Measurements from ENCODE around the gene EDNRA.

The EDNRA gene

GRCh38 chr4:147518086-147518485, 37.2 kb downstream of the EDNRA start:
- DNase-seq (ENCODE audit: low spot score) = no peak
- H2AFZ ChIP-seq (ENCODE audit: low read length) = no peak overlapping the region
- no CpG with 5 or more reads among the region's 2 CpGs for WGBS, 2 donors (ENCODE audit: extremely low coverage in 2 of 2, insufficient read length in 2 of 2, insufficient replicate concordance in 1 of 2)
- no peak overlapping the region for H3K4me3 ChIP-seq (ENCODE audit: low read length in 2 of 2)
- no peak overlapping the region for H3K23ac ChIP-seq (ENCODE audit: low read depth, low read length, poor library complexity)
- no peaks in the 10 kb centered on the region for H3K79me1 ChIP-seq (ENCODE audit: low read depth, low read length)
- H2BK120ac ChIP-seq (ENCODE audit: low read depth, low read length) = no peak overlapping the region
- H2BK12ac ChIP-seq (ENCODE audit: low read length) = no peak overlapping the region
- H3K18ac ChIP-seq (ENCODE audit: low read length) = no peak overlapping the region
- no peaks in the 10 kb centered on the region for H3K27me3 ChIP-seq (ENCODE audit: control insufficient read depth in 3 of 3, insufficient read depth in 3 of 3, low read depth in 1 of 3, low read length in 3 of 3)
- H2BK15ac ChIP-seq (ENCODE audit: low read length) = no peak overlapping the region
- H3K4ac ChIP-seq (ENCODE audit: low read length) = no peak overlapping the region
- no peak overlapping the region for H3K4me2 ChIP-seq (ENCODE audit: insufficient read depth, low read length, poor library complexity, severe bottlenecking)
- H3K36me3 ChIP-seq (replicated peaks in 1 of 2; ENCODE audit: control insufficient read depth in 2 of 2, insufficient read depth in 2 of 2, low read length in 2 of 2) = no peaks in the 10 kb centered on the region
- no peak overlapping the region for H4K91ac ChIP-seq (ENCODE audit: low read depth, low read length, poor library complexity)
- H2BK5ac ChIP-seq (ENCODE audit: low read length) = no peak overlapping the region
- H2AK5ac ChIP-seq (ENCODE audit: low read depth, low read length) = no peak overlapping the region
- H4K8ac ChIP-seq (ENCODE audit: low read depth, low read length) = no peak overlapping the region
- H3K14ac ChIP-seq (ENCODE audit: low read length) = no peak overlapping the region
- H3K9me3 ChIP-seq (replicated peaks in 1 of 2; ENCODE audit: control insufficient read depth in 2 of 2, insufficient read depth in 1 of 2, low read depth in 1 of 2, low read length in 2 of 2) = peaks cover 0 to 2% of the 10 kb centered on the region in 2 donors
- H3K27ac ChIP-seq (replicated peaks; ENCODE audit: low read length) = no peak overlapping the region
- H3K9ac ChIP-seq (ENCODE audit: low read depth, low read length, poor library complexity) = no peak overlapping the region
- no peaks in the 10 kb centered on the region for H3K4me1 ChIP-seq (ENCODE audit: control insufficient read depth in 2 of 2, insufficient read depth in 1 of 2, low read depth in 1 of 2, low read length in 2 of 2)

GRCh38 chr4:147518846-147519767, 38.2 kb downstream of the EDNRA start:
- H3K23ac ChIP-seq (ENCODE audit: low read depth, low read length, poor library complexity) = no peak overlapping the region
- H3K36me3 ChIP-seq (replicated peaks in 1 of 2; ENCODE audit: control insufficient read depth in 2 of 2, insufficient read depth in 2 of 2, low read length in 2 of 2) = no peaks in the 10 kb centered on the region
- no peak overlapping the region for H2BK15ac ChIP-seq (ENCODE audit: low read length)
- H3K18ac ChIP-seq (ENCODE audit: low read length) = no peak overlapping the region
- no peak overlapping the region for H3K4ac ChIP-seq (ENCODE audit: low read length)
- H2AFZ ChIP-seq (ENCODE audit: low read length) = no peak overlapping the region
- no peak overlapping the region for H3K4me3 ChIP-seq (ENCODE audit: low read length in 2 of 2)
- no peak overlapping the region for H3K14ac ChIP-seq (ENCODE audit: low read length)
- no peak overlapping the region for H2BK120ac ChIP-seq (ENCODE audit: low read depth, low read length)
- no peaks in the 10 kb centered on the region for H3K27me3 ChIP-seq (ENCODE audit: control insufficient read depth in 3 of 3, insufficient read depth in 3 of 3, low read depth in 1 of 3, low read length in 3 of 3)
- H2BK12ac ChIP-seq (ENCODE audit: low read length) = no peak overlapping the region
- H3K27ac ChIP-seq (replicated peaks; ENCODE audit: low read length) = no peak overlapping the region
- no CpG with 5 or more reads among the region's 3 CpGs for WGBS, 2 donors (ENCODE audit: extremely low coverage in 2 of 2, insufficient read length in 2 of 2, insufficient replicate concordance in 1 of 2)
- no peak overlapping the region for H4K8ac ChIP-seq (ENCODE audit: low read depth, low read length)
- no peak overlapping the region for H3K4me2 ChIP-seq (ENCODE audit: insufficient read depth, low read length, poor library complexity, severe bottlenecking)
- H3K9ac ChIP-seq (ENCODE audit: low read depth, low read length, poor library complexity) = no peak overlapping the region
- no peaks in the 10 kb centered on the region for H3K4me1 ChIP-seq (ENCODE audit: control insufficient read depth in 2 of 2, insufficient read depth in 1 of 2, low read depth in 1 of 2, low read length in 2 of 2)
- no peak overlapping the region for H2AK5ac ChIP-seq (ENCODE audit: low read depth, low read length)
- no peaks in the 10 kb centered on the region for H3K79me1 ChIP-seq (ENCODE audit: low read depth, low read length)
- peak; percentile 14 for DNase-seq (ENCODE audit: low spot score)
- no peak overlapping the region for H2BK5ac ChIP-seq (ENCODE audit: low read length)
- no peak overlapping the region for H4K91ac ChIP-seq (ENCODE audit: low read depth, low read length, poor library complexity)
- H3K9me3 ChIP-seq (replicated peaks in 1 of 2; ENCODE audit: control insufficient read depth in 2 of 2, insufficient read depth in 1 of 2, low read depth in 1 of 2, low read length in 2 of 2) = peaks cover 0 to 2% of the 10 kb centered on the region in 2 donors

- DNase-seq (ENCODE audit: low spot score) = no peak
These were observed 43.7 kb downstream of the EDNRA start for GRCh38 chr4:147524601-147525000.

DNA sequence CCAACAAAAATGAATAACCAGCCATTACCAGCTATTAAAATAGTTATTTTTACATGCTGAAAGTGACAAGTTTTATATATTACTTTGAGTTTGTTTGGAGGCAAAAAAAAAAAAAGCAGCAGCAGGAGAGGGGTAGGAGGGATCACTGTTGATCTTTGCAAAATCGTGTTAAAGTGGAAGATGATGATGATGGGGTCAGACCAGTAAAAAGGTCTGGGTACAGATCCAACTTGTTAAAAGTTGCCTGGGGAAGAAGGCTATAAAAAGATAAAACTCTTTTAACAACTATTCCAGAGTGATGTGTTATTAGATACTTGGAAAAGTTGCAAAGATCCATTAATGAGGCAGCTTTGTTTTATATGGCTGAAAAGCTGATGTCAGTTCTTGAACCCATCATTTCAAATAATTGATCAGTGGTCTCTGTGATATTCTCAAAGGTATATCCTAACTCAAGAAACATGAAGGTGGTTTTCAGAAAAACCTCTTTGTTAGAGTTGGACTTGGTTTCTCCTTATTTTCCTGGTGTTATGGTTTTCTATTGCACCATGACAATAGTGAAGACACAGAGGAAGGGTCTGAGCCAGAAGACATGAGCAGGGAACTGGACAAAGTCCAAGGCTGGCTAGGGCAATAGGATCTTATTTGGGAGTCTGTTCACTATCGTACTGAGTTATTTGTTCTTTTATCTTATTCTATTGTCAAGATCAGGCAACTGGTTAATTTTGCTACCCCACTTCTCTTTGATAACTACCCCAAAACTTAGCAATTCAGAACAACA, 44.8 kb downstream of the EDNRA start:
- H3K4me1 ChIP-seq (ENCODE audit: control insufficient read depth in 2 of 2, insufficient read depth in 1 of 2, low read depth in 1 of 2, low read length in 2 of 2) = no peaks in the 10 kb centered on the region
- H3K9me3 ChIP-seq (replicated peaks in 1 of 2; ENCODE audit: control insufficient read depth in 2 of 2, insufficient read depth in 1 of 2, low read depth in 1 of 2, low read length in 2 of 2) = no peaks in the 10 kb centered on the region
- no CpG with 5 or more reads among the region's 2 CpGs for WGBS, 2 donors (ENCODE audit: extremely low coverage in 2 of 2, insufficient read length in 2 of 2, insufficient replicate concordance in 1 of 2)
- no peak overlapping the region for H2BK12ac ChIP-seq (ENCODE audit: low read length)
- no peak overlapping the region for H2BK15ac ChIP-seq (ENCODE audit: low read length)
- H2AFZ ChIP-seq (ENCODE audit: low read length) = no peak overlapping the region
- no peak overlapping the region for H2AK5ac ChIP-seq (ENCODE audit: low read depth, low read length)
- H3K14ac ChIP-seq (ENCODE audit: low read length) = no peak overlapping the region
- no peak overlapping the region for H4K91ac ChIP-seq (ENCODE audit: low read depth, low read length, poor library complexity)
- H2BK5ac ChIP-seq (ENCODE audit: low read length) = no peak overlapping the region
- no peaks in the 10 kb centered on the region for H3K36me3 ChIP-seq (replicated peaks in 1 of 2; ENCODE audit: control insufficient read depth in 2 of 2, insufficient read depth in 2 of 2, low read length in 2 of 2)
- no peak overlapping the region for H3K4ac ChIP-seq (ENCODE audit: low read length)
- DNase-seq (ENCODE audit: low spot score) = no peak
- no peaks in the 10 kb centered on the region for H3K79me1 ChIP-seq (ENCODE audit: low read depth, low read length)
- no peak overlapping the region for H3K4me2 ChIP-seq (ENCODE audit: insufficient read depth, low read length, poor library complexity, severe bottlenecking)
- no peak overlapping the region for H3K4me3 ChIP-seq (ENCODE audit: low read length in 2 of 2)
- no peak overlapping the region for H4K8ac ChIP-seq (ENCODE audit: low read depth, low read length)
- H3K9ac ChIP-seq (ENCODE audit: low read depth, low read length, poor library complexity) = no peak overlapping the region
- no peak overlapping the region for H3K23ac ChIP-seq (ENCODE audit: low read depth, low read length, poor library complexity)
- no peak overlapping the region for H2BK120ac ChIP-seq (ENCODE audit: low read depth, low read length)
- H3K27ac ChIP-seq (replicated peaks; ENCODE audit: low read length) = no peak overlapping the region
- H3K27me3 ChIP-seq (ENCODE audit: control insufficient read depth in 3 of 3, insufficient read depth in 3 of 3, low read depth in 1 of 3, low read length in 3 of 3) = no peaks in the 10 kb centered on the region
- no peak overlapping the region for H3K18ac ChIP-seq (ENCODE audit: low read length)

More at GRCh38 chr4:147524601-147525000, 43.7 kb downstream of the EDNRA start:
- Histone ChIP-seq H3K18ac (ENCODE audit: low read length) (no peak overlapping the region), H3K4me2 (ENCODE audit: insufficient read depth, low read length, poor library complexity, severe bottlenecking) (no peak overlapping the region), H3K36me3 (replicated peaks in 1 of 2; ENCODE audit: control insufficient read depth in 2 of 2, insufficient read depth in 2 of 2, low read length in 2 of 2) (no peaks in the 10 kb centered on the region), H3K4me1 (ENCODE audit: control insufficient read depth in 2 of 2, insufficient read depth in 1 of 2, low read depth in 1 of 2, low read length in 2 of 2) (no peaks in the 10 kb centered on the region), H3K23ac (ENCODE audit: low read depth, low read length, poor library complexity) (no peak overlapping the region), H2BK12ac (ENCODE audit: low read length) (no peak overlapping the region), H4K8ac (ENCODE audit: low read depth, low read length) (no peak overlapping the region), H3K27me3 (ENCODE audit: control insufficient read depth in 3 of 3, insufficient read depth in 3 of 3, low read depth in 1 of 3, low read length in 3 of 3) (no peaks in the 10 kb centered on the region), H2BK15ac (ENCODE audit: low read length) (no peak overlapping the region), H2AK5ac (ENCODE audit: low read depth, low read length) (no peak overlapping the region), H3K9me3 (replicated peaks in 1 of 2; ENCODE audit: control insufficient read depth in 2 of 2, insufficient read depth in 1 of 2, low read depth in 1 of 2, low read length in 2 of 2) (peaks cover 0 to 2% of the 10 kb centered on the region in 2 donors), H2BK5ac (ENCODE audit: low read length) (no peak overlapping the region), H3K79me1 (ENCODE audit: low read depth, low read length) (no peaks in the 10 kb centered on the region), H3K14ac (ENCODE audit: low read length) (no peak overlapping the region), H3K4ac (ENCODE audit: low read length) (no peak overlapping the region), H3K4me3 (ENCODE audit: low read length in 2 of 2) (no peak overlapping the region), H4K91ac (ENCODE audit: low read depth, low read length, poor library complexity) (no peak overlapping the region), H3K9ac (ENCODE audit: low read depth, low read length, poor library complexity) (no peak overlapping the region), H2AFZ (ENCODE audit: low read length) (no peak overlapping the region), H3K27ac (replicated peaks; ENCODE audit: low read length) (no peak overlapping the region), H2BK120ac (ENCODE audit: low read depth, low read length) (no peak overlapping the region)
- no CpG with 5 or more reads among the region's 1 CpG for WGBS, 2 donors (ENCODE audit: extremely low coverage in 2 of 2, insufficient read length in 2 of 2, insufficient replicate concordance in 1 of 2)
